ENCODE measurements around the gene DKK2. TPM values are rescaled to one million over a fixed set of nuclear protein-coding genes. Genes with fewer than 3 reads are reported as not detected.

DKK2 gene, protein sequence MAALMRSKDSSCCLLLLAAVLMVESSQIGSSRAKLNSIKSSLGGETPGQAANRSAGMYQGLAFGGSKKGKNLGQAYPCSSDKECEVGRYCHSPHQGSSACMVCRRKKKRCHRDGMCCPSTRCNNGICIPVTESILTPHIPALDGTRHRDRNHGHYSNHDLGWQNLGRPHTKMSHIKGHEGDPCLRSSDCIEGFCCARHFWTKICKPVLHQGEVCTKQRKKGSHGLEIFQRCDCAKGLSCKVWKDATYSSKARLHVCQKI
- total RNA-seq, result 0.29 TPM in 1 of 2 replicates, not detected in the other

DNA sequence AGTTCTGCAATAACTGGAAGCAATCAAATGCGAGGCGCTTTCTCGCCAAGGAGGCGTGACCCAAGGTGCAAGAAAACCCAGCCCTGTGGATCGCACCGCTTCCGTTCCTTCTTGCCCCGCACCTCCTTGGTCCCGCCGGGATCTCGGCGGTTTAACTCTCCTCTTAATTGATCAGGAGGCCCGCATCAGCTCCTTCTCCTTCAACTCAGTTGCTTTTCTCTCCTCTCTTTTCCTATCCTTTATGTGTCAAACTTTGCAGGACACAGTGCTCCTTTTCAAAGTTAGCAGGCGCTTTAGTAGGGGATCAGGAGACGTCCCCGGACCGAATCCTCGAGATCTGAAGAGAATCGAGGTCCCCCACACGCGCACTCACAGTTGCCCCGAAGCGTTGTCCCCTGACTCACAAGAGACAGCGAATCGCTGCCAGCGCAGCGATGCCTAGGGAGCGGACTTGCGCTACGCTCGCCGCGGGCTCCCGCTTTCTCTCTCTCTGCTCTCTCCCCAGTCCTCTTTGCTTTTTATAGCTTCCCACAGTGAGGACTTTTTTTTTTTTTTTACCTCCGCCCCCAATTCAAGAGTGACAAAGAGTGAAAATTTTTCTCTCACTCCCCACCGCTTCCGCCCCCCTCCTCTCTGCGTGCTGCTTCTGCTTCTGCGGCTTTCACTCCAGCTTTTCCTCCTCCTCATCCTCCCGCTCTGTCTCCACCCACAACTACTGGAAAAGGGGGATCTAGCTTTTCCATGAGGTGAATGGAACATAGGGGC is at the start of gene DKK2:
TSS of gene DKK2 (minus strand) at position 495 of the 765 bp plus-strand sequence. CDS start 722 bp downstream, outside the sequence.

